Neural progenitor cell (in vitro differentiated cells): Measurements from ENCODE around the gene SH3GLB2. TPM values are rescaled to one million over a fixed set of nuclear protein-coding genes. Genes with fewer than 3 reads are reported as not detected.

Experiments
- DNase-seq: peaks from one replicate; pipeline ENCODE4 v3.0.0-alpha.2; 2016; ENCODE audit warnings: low spot score
- H2AFZ ChIP-seq: fragments of 200-600 bp; sonication (generic); replicated peaks from 2 replicates; pipeline ENCODE4 v1.6.1; 2016; ENCODE audit warnings: antibody characterized with exemption
- H3F3A ChIP-seq: fragments of 200-600 bp; sonication (generic); 2 replicates; pipeline ENCODE4 v1.6.1; 2016; ENCODE audit warnings: antibody characterized with exemption, low read depth
- H3K27ac ChIP-seq: fragments of 200-600 bp; sonication (generic); 2 replicates; pipeline ENCODE4 v1.5.1; 2016; ENCODE audit warnings: mild to moderate bottlenecking
- H3K27me3 ChIP-seq: fragments of 200-600 bp; sonication (generic); 2 replicates; pipeline ENCODE4 v1.6.1; 2016; ENCODE audit warnings: mild to moderate bottlenecking, moderate library complexity
- H3K36me3 ChIP-seq: fragments of 200-600 bp; sonication (generic); 2 replicates; pipeline ENCODE4 v1.5.1; 2016
- H3K4me1 ChIP-seq: fragments of 200-600 bp; sonication (generic); 2 replicates; pipeline ENCODE4 v1.6.1; 2016; ENCODE audit warnings: mixed run types
- H3K4me2 ChIP-seq: fragments of 200-600 bp; sonication (generic); 2 replicates; pipeline ENCODE4 v1.6.1; 2016
- H3K4me3 ChIP-seq: fragments of 200-600 bp; sonication (generic); 2 replicates; pipeline ENCODE4 v1.5.1; 2016
- H3K79me2 ChIP-seq: fragments of 200-600 bp; sonication (generic); 2 replicates; pipeline ENCODE4 v1.6.1; 2016; ENCODE audit warnings: low read depth
- H3K9ac ChIP-seq: fragments of 200-600 bp; sonication (generic); 2 replicates; pipeline ENCODE4 v1.6.1; 2016
- H3K9me3 ChIP-seq: fragments of 200-600 bp; sonication (generic); 2 replicates; pipeline ENCODE4 v1.5.1; 2016; ENCODE audit warnings: low read depth
- H4K20me1 ChIP-seq: fragments of 200-600 bp; sonication (generic); 2 replicates; pipeline ENCODE4 v1.6.1; 2016; ENCODE audit warnings: low read depth
- H3K27ac Mint-ChIP-seq: 3 replicates; pipeline ENCODE4 v1.8.0; 2021; ENCODE audit warnings: mixed read lengths
- H3K27me3 Mint-ChIP-seq: 2 replicates; pipeline ENCODE4 v1.8.0; 2022; ENCODE audit warnings: low read depth, mild to moderate bottlenecking, inconsistent platforms, moderate library complexity, mixed read lengths; ENCODE audit not compliant: insufficient read depth
- H3K36me3 Mint-ChIP-seq: 3 replicates; pipeline ENCODE4 v1.8.0; 2021; ENCODE audit warnings: mixed read lengths
- H3K4me1 Mint-ChIP-seq: 3 replicates; pipeline ENCODE4 v1.8.0; 2021; ENCODE audit warnings: mixed read lengths
- H3K4me3 Mint-ChIP-seq: 3 replicates; pipeline ENCODE4 v1.8.0; 2021; ENCODE audit warnings: mild to moderate bottlenecking, moderate library complexity, mixed read lengths
- H3K9me3 Mint-ChIP-seq: 3 replicates; pipeline ENCODE4 v1.8.0; 2020; ENCODE audit warnings: mixed read lengths
- EZH2 ChIP-seq: fragments of 200-600 bp; sonication (generic); IDR thresholded peaks from 2 replicates; pipeline ENCODE4 v1.6.1; 2017; ENCODE audit warnings: antibody characterized with exemption, mild to moderate bottlenecking, moderate library complexity
- EZH2phosphoT487 ChIP-seq: fragments of 200-600 bp; sonication (generic); IDR thresholded peaks from 2 replicates; pipeline ENCODE4 v1.6.1; 2017; ENCODE audit warnings: antibody characterized with exemption
- total RNA-seq: library from RNA; depleted of rRNA; stranded (reverse); fragments of >200 nt; gene quantifications from 2 replicates; pipeline ENCODE4 v1.2.3, GENCODE V29; 2015; ENCODE audit warnings: low replicate concordance
- TF ChIP-seq, protein P1 (sequence below): fragments of 200-600 bp; sonication (generic); IDR thresholded peaks from 2 replicates; pipeline ENCODE4 v1.5.1; 2017; ENCODE audit warnings: antibody characterized with exemption, mild to moderate bottlenecking

SH3GLB2 gene
- total RNA-seq, 1 donor from 2014 or later, result 45.7 TPM

DNA sequence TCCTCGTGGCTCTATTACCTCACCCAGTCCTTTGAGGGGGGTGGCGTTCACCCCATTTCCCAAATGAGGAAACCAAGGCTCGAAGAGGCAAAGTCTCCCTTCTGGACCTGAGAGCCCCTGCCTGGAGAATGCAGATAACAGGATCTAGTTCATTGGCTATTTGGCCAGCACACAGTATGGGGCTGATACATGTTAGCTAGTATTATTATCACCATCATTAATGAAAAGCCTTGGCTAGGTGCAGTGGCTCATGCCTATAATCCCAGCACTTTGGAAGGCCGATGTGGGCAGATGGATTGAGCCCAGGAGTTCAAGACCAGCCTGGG, 4.3 kb downstream of the SH3GLB2 start:
- no peaks in the 10 kb centered on the region for H3K9me3 Mint-ChIP-seq
- Histone ChIP-seq H3K9me3 (no peaks in the 10 kb centered on the region), H3K4me1 (peaks cover 18% of the 10 kb centered on the region), H4K20me1 (peaks cover 54% of the 10 kb centered on the region), H3F3A (no peaks in the 10 kb centered on the region), H3K79me2 (peaks cover 55% of the 10 kb centered on the region), H3K27me3 (no peaks in the 10 kb centered on the region), H3K4me2 (no peak overlapping the region), H3K4me3 (no peak overlapping the region), H3K9ac (no peak overlapping the region), H3K36me3 (no peaks in the 10 kb centered on the region), H2AFZ (no peak overlapping the region), H3K27ac (no peak overlapping the region)
- peaks cover 44% of the 10 kb centered on the region for H3K4me1 Mint-ChIP-seq
- no peak for DNase-seq
- H3K4me3 Mint-ChIP-seq, result no peak overlapping the region
- H3K27me3 Mint-ChIP-seq, result peaks cover 8% of the 10 kb centered on the region
- peaks cover 7% of the 10 kb centered on the region for H3K36me3 Mint-ChIP-seq
- TF ChIP-seq EZH2phosphoT487, result no peak
- TF ChIP-seq, protein P1, sequence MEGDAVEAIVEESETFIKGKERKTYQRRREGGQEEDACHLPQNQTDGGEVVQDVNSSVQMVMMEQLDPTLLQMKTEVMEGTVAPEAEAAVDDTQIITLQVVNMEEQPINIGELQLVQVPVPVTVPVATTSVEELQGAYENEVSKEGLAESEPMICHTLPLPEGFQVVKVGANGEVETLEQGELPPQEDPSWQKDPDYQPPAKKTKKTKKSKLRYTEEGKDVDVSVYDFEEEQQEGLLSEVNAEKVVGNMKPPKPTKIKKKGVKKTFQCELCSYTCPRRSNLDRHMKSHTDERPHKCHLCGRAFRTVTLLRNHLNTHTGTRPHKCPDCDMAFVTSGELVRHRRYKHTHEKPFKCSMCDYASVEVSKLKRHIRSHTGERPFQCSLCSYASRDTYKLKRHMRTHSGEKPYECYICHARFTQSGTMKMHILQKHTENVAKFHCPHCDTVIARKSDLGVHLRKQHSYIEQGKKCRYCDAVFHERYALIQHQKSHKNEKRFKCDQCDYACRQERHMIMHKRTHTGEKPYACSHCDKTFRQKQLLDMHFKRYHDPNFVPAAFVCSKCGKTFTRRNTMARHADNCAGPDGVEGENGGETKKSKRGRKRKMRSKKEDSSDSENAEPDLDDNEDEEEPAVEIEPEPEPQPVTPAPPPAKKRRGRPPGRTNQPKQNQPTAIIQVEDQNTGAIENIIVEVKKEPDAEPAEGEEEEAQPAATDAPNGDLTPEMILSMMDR, result no peak
- peak overlapping the region; percentile 60 for H3K27ac Mint-ChIP-seq

DNA sequence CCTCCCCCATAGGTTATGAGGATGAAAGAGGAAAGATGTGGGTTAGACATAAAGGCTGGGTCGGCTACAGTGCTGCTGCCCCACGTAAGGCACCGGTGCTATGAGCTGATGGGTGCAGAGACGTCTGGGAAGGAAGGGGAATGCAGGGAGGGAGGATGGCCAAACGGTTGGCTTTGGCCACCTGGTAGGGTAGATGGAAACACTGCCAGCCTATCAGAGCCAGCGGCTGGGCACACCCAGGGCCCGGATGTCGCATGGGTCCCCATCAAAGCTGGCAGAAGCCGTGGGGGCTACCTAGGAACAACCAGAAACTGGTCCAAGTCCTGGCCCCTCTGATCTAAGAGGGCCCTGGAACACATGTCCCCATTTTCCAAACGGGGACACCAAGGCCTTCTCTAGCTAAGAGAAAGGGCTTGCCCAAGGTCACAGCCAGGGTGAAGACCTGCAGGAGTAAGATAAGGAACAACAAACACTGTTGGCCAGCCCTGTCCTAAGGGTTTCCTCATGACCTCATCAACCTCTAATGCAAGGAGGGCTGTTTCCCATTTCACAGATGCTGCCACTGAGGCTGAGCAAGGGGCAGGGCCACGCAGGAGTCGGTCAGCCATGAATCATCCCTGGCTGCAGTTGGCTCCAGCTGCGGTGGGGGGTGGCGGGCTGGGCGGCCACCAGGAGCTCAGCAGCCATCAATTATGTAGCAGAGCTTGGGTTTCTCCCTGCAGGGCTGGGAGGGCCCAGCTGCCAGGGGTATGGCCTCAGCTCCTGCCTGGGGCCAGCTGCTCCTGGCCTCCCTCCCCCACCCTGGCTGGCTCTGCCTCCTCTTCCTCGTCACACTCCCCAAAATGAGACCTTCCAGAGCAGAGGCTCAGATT, 4.9 kb downstream of the SH3GLB2 start:
- DNase-seq, result peak; percentile 36
- H3K27me3 ChIP-seq, result no peaks in the 10 kb centered on the region
- no peak overlapping the region for H3K27ac ChIP-seq
- peaks cover 18% of the 10 kb centered on the region for H3K4me1 ChIP-seq
- H3K9ac ChIP-seq, result no peak overlapping the region
- H4K20me1 ChIP-seq, result peaks cover 54% of the 10 kb centered on the region
- no peaks in the 10 kb centered on the region for H3K36me3 ChIP-seq
- Mint-ChIP-seq H3K27ac (peak overlapping the region; percentile 77), H3K36me3 (peaks cover 7% of the 10 kb centered on the region), H3K4me1 (peaks cover 42% of the 10 kb centered on the region), H3K4me3 (no peak overlapping the region), H3K27me3 (peaks cover 6% of the 10 kb centered on the region), H3K9me3 (no peaks in the 10 kb centered on the region)
- peaks cover 55% of the 10 kb centered on the region for H3K79me2 ChIP-seq
- no peaks in the 10 kb centered on the region for H3K9me3 ChIP-seq
- TF ChIP-seq EZH2, result no peak
- TF ChIP-seq, protein P1, result no peak
- no peak for TF ChIP-seq EZH2phosphoT487
- H3F3A ChIP-seq, result no peaks in the 10 kb centered on the region
- H2AFZ ChIP-seq, result no peak overlapping the region
- H3K4me3 ChIP-seq, result no peak overlapping the region
- H3K4me2 ChIP-seq, result no peak overlapping the region

DNA sequence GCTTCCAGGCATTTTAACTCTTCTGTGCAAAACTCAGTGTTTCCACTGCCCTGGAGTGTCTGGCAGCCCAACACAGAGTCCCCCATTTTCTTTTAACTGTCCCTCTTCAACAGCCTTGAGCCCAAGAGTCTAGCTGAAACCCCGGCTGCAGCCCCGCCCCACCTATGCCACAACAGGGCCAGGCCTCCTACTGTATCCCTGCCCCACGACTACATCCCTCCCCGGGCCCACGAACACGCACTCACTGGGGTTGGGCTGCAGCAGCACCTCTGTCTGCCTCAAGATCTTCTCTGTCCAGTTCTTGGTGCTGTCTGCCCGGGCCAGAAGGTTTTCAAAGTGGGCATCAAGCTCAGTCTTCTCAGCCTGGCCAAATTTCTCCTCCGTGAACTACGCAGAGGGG, 6.1 kb downstream of the SH3GLB2 start:
- Histone ChIP-seq H3K4me1 (peaks cover 13% of the 10 kb centered on the region), H3F3A (no peaks in the 10 kb centered on the region), H3K9ac (no peak overlapping the region), H3K27ac (no peak overlapping the region), H3K4me2 (no peak overlapping the region), H4K20me1 (peaks cover 47% of the 10 kb centered on the region), H2AFZ (no peak overlapping the region), H3K4me3 (no peak overlapping the region), H3K36me3 (no peaks in the 10 kb centered on the region), H3K9me3 (no peaks in the 10 kb centered on the region), H3K27me3 (no peaks in the 10 kb centered on the region), H3K79me2 (peaks cover 47% of the 10 kb centered on the region)
- Mint-ChIP-seq H3K27ac (peak overlapping the region; percentile 81), H3K4me1 (peaks cover 37% of the 10 kb centered on the region), H3K9me3 (no peaks in the 10 kb centered on the region), H3K4me3 (peak overlapping the region; percentile 57), H3K27me3 (peaks cover 6% of the 10 kb centered on the region), H3K36me3 (peaks cover 10% of the 10 kb centered on the region)
- TF ChIP-seq, protein P1, result no peak
- TF ChIP-seq EZH2, result no peak
- TF ChIP-seq EZH2phosphoT487, result no peak
- DNase-seq, result no peak
